PC-9 (cell line): ENCODE data around the gene ERG. TPM values are rescaled to one million over a fixed set of nuclear protein-coding genes. Genes with fewer than 3 reads are reported as not detected.

Experiments
- BruUV-seq: library from RNA; stranded (reverse); fragments of 400-500 nt; replicated peaks from 2 replicates; lab custom pipeline; 2021; lab: Mats Ljungman, UMichigan
- CTCF ChIA-PET: fragments of 300-600 bp; sonication (Branson Sonifier 250); formaldehyde crosslinking; loops from one replicate; lab custom pipeline; 2022; ENCODE audit warnings: antibody characterized with exemption; lab: Charles Lee
- POLR2A ChIA-PET: fragments of 300-600 bp; sonication (Branson Sonifier 250); formaldehyde crosslinking; loops from one replicate; lab custom pipeline; 2022; ENCODE audit warnings: antibody characterized with exemption; ENCODE audit not compliant: unreplicated experiment; lab: Charles Lee
- DNase-seq, 2 experiments: peaks; one replicate each; pipeline versions ENCODE4 v3.0.0 to v3.0.0-alpha.2; 2015 to 2022; ENCODE audit warnings: mixed read lengths in 1 of 2
- H2AFZ ChIP-seq: fragments of 200-600 bp; sonication (generic); 2 replicates; pipeline ENCODE4 v1.8.1; 2017; ENCODE audit warnings: antibody characterized with exemption
- H3F3A ChIP-seq: fragments of 200-600 bp; sonication (generic); 2 replicates; pipeline ENCODE4 v1.8.1; 2017; ENCODE audit warnings: antibody characterized with exemption, mild to moderate bottlenecking, low read depth; ENCODE audit not compliant: insufficient read depth
- H3K27ac ChIP-seq: fragments of 200-600 bp; sonication (generic); 2 replicates; pipeline ENCODE4 v1.6.1; 2016; ENCODE audit warnings: mixed run types
- H3K27me3 ChIP-seq: fragments of 200-600 bp; sonication (generic); 2 replicates; pipeline ENCODE4 v1.6.1; 2016; ENCODE audit warnings: low read depth, mixed run types; ENCODE audit not compliant: insufficient read depth
- H3K36me3 ChIP-seq: fragments of 200-600 bp; sonication (generic); 2 replicates; pipeline ENCODE4 v1.6.1; 2016; ENCODE audit warnings: low read depth, mixed run types
- H3K4me1 ChIP-seq: fragments of 200-600 bp; sonication (generic); replicated peaks from 2 replicates; pipeline ENCODE4 v1.6.1; 2016; ENCODE audit warnings: mixed run types; ENCODE audit not compliant: insufficient read depth
- H3K4me2 ChIP-seq: fragments of 200-600 bp; sonication (generic); 2 replicates; pipeline ENCODE4 v1.6.1; 2017; ENCODE audit warnings: mixed run types
- H3K4me3 ChIP-seq: fragments of 200-600 bp; sonication (generic); 2 replicates; pipeline ENCODE4 v1.6.1; 2016; ENCODE audit warnings: mixed run types
- H3K79me2 ChIP-seq: fragments of 200-600 bp; sonication (generic); 2 replicates; pipeline ENCODE4 v1.6.1; 2017; ENCODE audit warnings: low read depth, mixed run types
- H3K9me2 ChIP-seq: fragments of 200-600 bp; sonication (generic); 2 replicates; pipeline ENCODE4 v1.8.1; 2017; ENCODE audit warnings: mild to moderate bottlenecking; ENCODE audit not compliant: insufficient read depth
- H3K9me3 ChIP-seq: fragments of 200-600 bp; sonication (generic); 2 replicates; pipeline ENCODE4 v1.8.1; 2016; ENCODE audit warnings: low read depth; ENCODE audit not compliant: insufficient read depth
- H4K20me1 ChIP-seq: fragments of 200-600 bp; sonication (generic); 2 replicates; pipeline ENCODE4 v1.8.1; 2017; ENCODE audit not compliant: insufficient read depth
- EZH2 ChIP-seq: fragments of 200-600 bp; sonication (generic); IDR thresholded peaks from 2 replicates; pipeline ENCODE4 v1.8.0; 2017; ENCODE audit warnings: antibody characterized with exemption, low read depth
- intact Hi-C: fragments of 100-400 bp; cut with micrococcal nuclease; formaldehyde crosslinking; loops from one replicate; pipeline ENCODE4 v1.10.0; 2022; ENCODE audit not compliant: unreplicated experiment
- total RNA-seq: library from RNA; stranded (reverse); gene quantifications from 2 replicates; pipeline ENCODE4 v1.2.3, GENCODE V29; 2021
- TF ChIP-seq, protein P1 (sequence below): fragments of 200-600 bp; sonication (generic); conservative IDR thresholded peaks from 2 replicates; pipeline ENCODE4 v1.6.1; 2017; ENCODE audit warnings: mixed run types, antibody characterized with exemption, mild to moderate bottlenecking, moderate library complexity

ERG gene
- total RNA-seq, 1 experiment from 2014 or later = not detected

DNA sequence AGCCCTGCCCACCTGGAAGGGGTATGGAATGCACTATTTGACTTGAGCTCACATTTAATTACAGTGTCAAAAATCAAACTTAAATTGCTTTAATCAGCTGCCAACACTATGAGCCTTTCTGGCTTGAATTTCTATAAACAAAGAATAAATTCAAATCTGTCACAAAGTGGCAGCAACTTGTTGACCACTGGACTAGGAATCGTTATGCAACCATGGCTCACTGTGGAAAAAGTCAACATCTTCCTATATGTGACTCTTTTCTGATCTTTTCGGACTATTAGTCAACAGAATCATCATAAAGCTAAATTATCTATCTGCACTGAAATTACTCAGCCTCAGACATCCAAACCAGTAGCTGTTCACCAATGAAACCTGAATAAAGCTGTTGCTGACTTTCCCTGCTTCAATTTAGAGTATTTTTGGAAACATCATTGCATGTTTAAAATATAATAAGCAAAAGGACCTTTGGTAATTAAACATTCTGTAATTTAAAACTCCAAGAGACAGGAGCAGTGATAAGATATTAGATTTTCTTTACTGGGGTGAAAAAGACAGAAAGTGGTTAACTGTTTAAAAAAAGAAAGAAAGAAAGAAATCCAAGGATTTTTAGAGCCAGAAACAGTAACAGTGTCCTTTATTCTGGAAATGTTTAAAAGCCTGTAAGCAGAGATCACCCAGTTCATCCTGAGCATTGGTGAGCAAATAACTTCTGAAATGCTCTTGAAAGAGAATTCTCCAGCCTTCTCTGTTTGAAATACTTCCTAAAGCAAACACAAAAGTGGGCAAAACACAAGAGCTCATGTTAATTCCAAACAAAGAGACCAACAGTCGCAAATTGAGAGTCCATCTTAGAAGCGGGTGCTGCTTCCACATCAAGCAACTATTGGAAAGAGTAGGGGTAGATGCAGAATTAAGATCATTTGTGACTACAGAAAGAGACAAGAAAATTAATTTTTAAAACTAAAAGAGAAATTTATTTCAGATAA is 26.2 kb upstream of the ERG start:
- ChIA-PET CTCF (interaction anchor here (0.5 kb wide), 1 partner anchor 64 kb away, joined by 3 read pairs; no protein-coding TSS in a partner anchor), POLR2A (no interaction called here)
- no peak for DNase-seq
- peaks cover 53% of the 10 kb centered on the region for H3K27me3 ChIP-seq
- TF ChIP-seq, protein P1, sequence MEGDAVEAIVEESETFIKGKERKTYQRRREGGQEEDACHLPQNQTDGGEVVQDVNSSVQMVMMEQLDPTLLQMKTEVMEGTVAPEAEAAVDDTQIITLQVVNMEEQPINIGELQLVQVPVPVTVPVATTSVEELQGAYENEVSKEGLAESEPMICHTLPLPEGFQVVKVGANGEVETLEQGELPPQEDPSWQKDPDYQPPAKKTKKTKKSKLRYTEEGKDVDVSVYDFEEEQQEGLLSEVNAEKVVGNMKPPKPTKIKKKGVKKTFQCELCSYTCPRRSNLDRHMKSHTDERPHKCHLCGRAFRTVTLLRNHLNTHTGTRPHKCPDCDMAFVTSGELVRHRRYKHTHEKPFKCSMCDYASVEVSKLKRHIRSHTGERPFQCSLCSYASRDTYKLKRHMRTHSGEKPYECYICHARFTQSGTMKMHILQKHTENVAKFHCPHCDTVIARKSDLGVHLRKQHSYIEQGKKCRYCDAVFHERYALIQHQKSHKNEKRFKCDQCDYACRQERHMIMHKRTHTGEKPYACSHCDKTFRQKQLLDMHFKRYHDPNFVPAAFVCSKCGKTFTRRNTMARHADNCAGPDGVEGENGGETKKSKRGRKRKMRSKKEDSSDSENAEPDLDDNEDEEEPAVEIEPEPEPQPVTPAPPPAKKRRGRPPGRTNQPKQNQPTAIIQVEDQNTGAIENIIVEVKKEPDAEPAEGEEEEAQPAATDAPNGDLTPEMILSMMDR = no peak
- TF ChIP-seq EZH2 = no peak
- H4K20me1 ChIP-seq = no peaks in the 10 kb centered on the region
- no peaks in the 10 kb centered on the region for H3K36me3 ChIP-seq
- no peaks in the 10 kb centered on the region for H3K79me2 ChIP-seq
- H3K4me1 ChIP-seq = no peaks in the 10 kb centered on the region
- intact Hi-C loops = no loop called here
- H2AFZ ChIP-seq = no peak overlapping the region
- no peaks in the 10 kb centered on the region for H3F3A ChIP-seq
- no peaks in the 10 kb centered on the region for H3K9me2 ChIP-seq
- BruUV-seq = no TSS peak
- no peak overlapping the region for H3K27ac ChIP-seq
- H3K9me3 ChIP-seq = no peaks in the 10 kb centered on the region
- no peak overlapping the region for H3K4me2 ChIP-seq
- H3K4me3 ChIP-seq = no peak overlapping the region

DNA sequence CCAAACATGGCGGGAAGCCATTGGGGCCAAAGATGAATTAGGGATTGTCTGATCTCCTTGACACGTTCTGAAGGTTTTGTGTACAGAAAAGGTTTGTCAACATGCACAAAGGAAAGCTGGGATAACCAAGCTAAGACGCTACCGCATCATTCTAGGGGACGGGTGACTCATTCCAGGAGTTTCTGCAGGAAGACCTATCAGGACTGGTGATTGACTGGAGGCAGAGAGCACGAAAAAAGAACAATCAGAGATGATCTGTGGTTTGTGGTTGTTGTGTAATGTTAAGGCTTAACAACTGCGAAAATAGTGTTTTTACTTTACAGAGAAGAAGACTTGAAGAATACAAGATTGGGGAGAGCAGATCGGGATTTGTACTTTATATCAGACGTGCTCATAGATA is 22.2 kb upstream of the ERG start:
- no peaks in the 10 kb centered on the region for H3K9me3 ChIP-seq
- BruUV-seq = no TSS peak
- no peak overlapping the region for H3K4me3 ChIP-seq
- CTCF ChIA-PET = no interaction called here
- H3F3A ChIP-seq = no peaks in the 10 kb centered on the region
- no peaks in the 10 kb centered on the region for H3K79me2 ChIP-seq
- H2AFZ ChIP-seq = no peak overlapping the region
- no peaks in the 10 kb centered on the region for H3K36me3 ChIP-seq
- H3K27ac ChIP-seq = no peak overlapping the region
- no peaks in the 10 kb centered on the region for H3K4me1 ChIP-seq
- intact Hi-C loops = no loop called here
- 0 out of 2 replicates have a peak, but pooled peaks cover 1% of the 10 kb centered on the region for H4K20me1 ChIP-seq
- POLR2A ChIA-PET = no interaction called here
- H3K4me2 ChIP-seq = no peak overlapping the region
- peaks cover 42% of the 10 kb centered on the region for H3K27me3 ChIP-seq
- DNase-seq = no peak
- H3K9me2 ChIP-seq = no peaks in the 10 kb centered on the region
- no peak for TF ChIP-seq EZH2
- TF ChIP-seq, protein P1 = no peak

DNA sequence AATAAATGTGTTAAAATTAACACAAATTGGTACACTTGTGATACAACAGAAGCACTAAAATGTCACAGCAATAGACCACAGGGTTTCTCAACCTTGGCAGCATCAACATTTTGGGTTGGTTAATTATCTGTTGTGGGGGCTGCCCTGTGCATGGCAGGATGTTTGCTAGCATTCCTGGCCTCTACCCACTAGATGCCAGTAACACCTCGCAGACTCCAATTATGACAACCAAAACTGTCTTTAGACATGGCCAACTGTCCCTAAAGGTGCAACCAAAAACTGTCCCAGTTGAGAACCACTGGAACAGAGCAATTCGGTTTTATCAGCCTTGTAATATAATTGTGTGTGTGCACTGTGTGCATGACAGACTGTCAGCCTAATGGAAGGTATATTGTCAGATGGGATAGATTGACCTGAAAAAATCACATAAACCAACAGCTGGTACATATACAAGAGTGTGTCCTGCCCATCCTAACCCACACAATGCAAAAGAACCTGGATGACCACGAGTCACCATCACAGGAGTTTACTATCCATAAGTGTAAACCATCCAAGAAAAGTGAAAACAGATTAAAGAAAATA is 13.5 kb upstream of the ERG start:
- Histone ChIP-seq H3K4me3 (no peak overlapping the region), H3F3A (no peaks in the 10 kb centered on the region), H3K4me2 (no peak overlapping the region), H3K4me1 (no peaks in the 10 kb centered on the region), H2AFZ (no peak overlapping the region), H4K20me1 (0 out of 2 replicates have a peak, but pooled peaks cover 3% of the 10 kb centered on the region), H3K79me2 (no peaks in the 10 kb centered on the region), H3K36me3 (no peaks in the 10 kb centered on the region), H3K9me3 (no peaks in the 10 kb centered on the region), H3K27me3 (no peaks in the 10 kb centered on the region), H3K27ac (no peak overlapping the region), H3K9me2 (no peaks in the 10 kb centered on the region)
- ChIA-PET CTCF (no interaction called here), POLR2A (no interaction called here)
- TF ChIP-seq EZH2 = no peak
- intact Hi-C loops = loop anchor here (10.0 kb wide), 1 partner anchor 203 kb away; no protein-coding TSS in a partner anchor
- no TSS peak for BruUV-seq
- DNase-seq = no peak
